Activated naive CD8-positive, alpha-beta T cell treated with anti-CD3 and anti-CD28 coated beads, Interleukin-2, amount 50 U/mL, for 16 hours (primary cell): ENCODE data around the gene GPSM1.

Experiments used
- DNase-seq: peaks from one replicate; pipeline ENCODE4 v3.0.0-alpha.2; 2020; ENCODE audit warnings: low read depth, low spot score

GPSM1 gene

GRCh38 chr9:136331556-136332481, 4.5 kb downstream of the GPSM1 start:
- no peak for DNase-seq

GRCh38 chr9:136332482-136332983, 5.2 kb downstream of the GPSM1 start:
- DNase-seq: no peak

- DNase-seq: no peak
These were observed 5.7 kb downstream of the GPSM1 start for GRCh38 chr9:136333045-136333444.

- no peak for DNase-seq
These were observed 6.1 kb downstream of the GPSM1 start for GRCh38 chr9:136333486-136333885.

DNA sequence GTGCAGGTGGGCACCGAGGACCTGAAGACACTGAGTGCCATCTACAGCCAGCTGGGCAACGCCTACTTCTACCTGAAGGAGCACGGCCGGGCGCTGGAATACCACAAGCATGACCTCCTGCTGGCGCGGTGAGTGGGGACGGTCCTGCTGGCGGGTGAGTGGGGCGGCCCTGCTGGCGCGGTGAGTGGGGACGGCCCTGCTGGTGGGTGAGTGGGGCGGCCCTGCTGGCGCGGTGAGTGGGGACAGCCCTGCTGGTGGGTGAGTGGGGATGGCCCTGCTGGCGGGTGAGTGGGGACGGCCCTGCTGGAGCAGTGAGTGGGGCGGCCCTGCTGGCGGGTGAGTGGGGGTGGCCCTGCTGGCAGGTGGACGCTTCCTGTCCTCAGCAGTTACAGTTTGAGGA, 7.2 kb downstream of the GPSM1 start:
- no peak for DNase-seq

DNA sequence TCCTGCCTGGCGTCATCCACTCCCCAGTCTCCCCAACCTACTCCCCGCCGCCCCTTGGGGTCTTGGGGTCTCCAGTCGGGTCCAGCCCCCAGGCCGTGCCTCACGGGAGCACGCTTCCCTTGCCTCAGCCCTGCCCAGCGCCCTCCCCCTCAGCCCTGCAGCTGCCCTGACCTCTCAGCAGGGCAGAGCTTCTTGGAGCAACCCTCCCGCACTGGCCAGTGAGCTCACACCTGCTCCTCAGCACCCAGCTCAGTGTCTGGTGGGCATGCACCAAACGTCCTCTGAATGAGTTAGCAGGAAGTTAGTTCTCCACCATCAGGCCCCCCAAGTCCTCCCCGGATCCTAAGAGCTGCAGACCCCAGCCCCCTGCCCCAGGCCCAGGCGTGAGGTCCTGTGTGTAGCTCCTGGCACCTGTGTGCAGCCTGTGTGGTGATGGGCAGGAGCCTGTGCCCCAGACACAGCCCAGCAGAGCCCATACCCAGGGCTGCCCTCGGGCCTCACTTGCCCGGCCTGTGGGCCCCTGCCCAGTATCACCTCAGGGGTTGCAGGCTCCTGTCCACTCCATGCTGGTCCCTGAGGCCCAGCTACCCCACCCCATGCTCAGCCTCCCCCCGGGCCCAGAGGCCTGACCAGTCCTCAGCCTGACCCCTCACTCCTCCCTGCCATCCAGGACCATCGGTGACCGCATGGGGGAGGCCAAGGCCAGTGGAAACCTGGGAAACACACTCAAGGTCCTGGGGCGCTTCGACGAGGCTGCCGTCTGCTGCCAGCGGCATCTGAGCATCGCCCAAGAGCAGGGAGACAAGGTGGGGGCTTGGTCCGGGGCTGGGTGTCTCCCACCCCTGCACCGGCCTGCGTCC, 8.2 kb downstream of the GPSM1 start:
- no peak for DNase-seq

GRCh38 chr9:136336156-136336870, 9.0 kb downstream of the GPSM1 start:
- DNase-seq: no peak

DNA sequence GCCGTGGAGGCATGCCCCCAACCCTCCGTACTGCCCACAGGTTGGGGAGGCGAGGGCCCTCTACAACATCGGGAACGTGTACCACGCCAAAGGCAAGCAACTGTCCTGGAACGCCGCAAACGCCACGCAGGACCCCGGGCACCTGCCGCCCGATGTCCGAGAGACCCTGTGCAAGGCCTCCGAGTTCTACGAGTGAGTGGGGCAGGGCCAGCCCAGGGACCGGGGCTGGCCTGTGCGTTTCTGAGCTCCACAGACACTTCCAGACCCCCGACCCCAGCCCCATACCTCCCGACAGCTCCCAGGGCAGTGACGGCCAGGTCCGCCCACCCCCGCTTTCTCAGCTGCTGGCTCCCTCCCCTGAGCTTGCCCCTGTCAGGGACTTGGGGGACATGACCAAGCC, 9.5 kb downstream of the GPSM1 start:
- no peak for DNase-seq

- DNase-seq: no peak
These were observed 10.4 kb downstream of the GPSM1 start for GRCh38 chr9:136337416-136338395.

DNA sequence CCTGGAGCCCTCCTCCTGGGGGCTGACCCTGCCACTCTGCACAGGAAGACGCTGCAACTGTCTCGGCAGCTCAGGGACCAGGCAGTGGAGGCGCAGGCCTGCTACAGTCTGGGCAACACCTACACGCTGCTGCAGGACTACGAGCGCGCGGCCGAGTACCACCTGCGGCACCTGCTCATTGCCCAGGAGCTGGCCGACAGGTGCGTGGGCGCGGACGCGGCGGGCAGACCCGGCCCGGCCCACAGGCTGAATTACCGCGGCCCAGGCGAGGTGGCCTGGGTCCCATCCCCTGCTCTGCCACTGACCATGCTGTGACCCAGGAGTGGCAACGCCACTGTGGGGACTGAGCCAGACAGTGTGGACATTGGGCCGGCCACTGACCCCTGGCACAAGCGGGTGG, 11.2 kb downstream of the GPSM1 start:
- DNase-seq: no peak

- DNase-seq: no peak
These were observed 12.0 kb downstream of the GPSM1 start for GRCh38 chr9:136339173-136339957.

GRCh38 chr9:136339958-136340310, 12.6 kb downstream of the GPSM1 start:
- no peak for DNase-seq

DNA sequence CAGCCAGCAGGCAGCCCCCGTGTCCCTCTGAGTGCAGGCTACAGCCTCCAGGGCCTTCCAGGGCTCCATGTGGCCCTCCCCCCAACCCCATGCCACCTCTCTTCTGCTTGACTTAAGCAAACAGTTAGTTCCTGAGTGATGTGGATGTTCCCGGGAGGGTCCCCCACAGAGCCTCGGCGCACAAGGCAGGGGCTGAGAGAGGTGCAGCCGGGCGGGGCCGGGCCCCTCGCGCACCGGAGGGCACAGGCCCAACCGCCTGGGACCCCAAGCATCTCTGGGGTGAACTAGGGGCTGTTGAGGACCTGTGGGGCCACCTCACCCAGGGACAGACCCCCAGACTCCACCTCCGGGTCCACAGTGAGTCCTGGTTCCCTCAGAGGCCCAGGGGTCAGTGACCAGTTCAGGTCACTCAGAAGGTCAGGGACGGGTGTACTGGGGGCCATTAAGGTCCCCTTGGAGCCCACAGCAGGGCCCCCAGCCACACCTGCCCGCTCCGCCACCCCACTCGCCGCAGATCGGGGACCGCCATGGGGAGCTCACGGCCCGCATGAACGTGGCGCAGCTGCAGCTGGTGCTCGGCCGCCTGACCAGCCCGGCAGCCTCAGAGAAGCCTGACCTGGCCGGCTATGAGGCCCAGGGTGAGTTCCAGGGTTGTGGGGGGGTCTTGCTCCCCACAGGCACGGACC, 13.2 kb downstream of the GPSM1 start:
- no peak for DNase-seq

DNA sequence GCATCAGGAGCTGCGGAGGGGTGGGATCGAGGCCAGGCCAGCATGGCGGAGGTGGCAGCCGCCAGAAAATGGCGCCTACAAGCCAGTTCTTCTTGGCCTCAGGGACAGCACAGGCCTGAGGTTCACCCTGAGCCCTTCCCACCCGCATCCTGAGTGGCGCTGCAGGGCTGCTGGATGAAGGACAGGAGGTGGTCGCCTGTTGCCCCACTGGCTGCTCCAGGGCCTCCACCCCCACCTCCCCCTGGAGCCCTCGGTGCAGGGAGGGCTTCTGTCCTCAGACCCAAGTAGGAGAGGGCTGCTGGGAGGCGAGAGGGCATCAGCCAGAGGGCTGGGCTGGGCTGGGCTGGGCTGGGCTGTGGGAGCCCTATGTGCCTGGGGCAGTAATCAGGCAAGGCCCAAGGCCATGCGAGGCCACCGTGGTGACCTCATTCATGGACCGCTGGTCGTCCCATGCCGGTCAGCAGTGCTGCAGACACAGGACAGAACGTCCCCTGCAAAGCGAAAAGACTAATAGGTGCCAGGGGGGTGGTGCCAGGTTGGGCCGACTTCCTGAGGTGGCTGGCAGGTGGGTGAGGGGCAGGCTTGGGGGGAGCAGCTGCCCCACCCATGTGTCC, 13.8 kb downstream of the GPSM1 start:
- DNase-seq: no peak

- no peak for DNase-seq
These were observed 14.4 kb downstream of the GPSM1 start for GRCh38 chr9:136341769-136342168.

DNA sequence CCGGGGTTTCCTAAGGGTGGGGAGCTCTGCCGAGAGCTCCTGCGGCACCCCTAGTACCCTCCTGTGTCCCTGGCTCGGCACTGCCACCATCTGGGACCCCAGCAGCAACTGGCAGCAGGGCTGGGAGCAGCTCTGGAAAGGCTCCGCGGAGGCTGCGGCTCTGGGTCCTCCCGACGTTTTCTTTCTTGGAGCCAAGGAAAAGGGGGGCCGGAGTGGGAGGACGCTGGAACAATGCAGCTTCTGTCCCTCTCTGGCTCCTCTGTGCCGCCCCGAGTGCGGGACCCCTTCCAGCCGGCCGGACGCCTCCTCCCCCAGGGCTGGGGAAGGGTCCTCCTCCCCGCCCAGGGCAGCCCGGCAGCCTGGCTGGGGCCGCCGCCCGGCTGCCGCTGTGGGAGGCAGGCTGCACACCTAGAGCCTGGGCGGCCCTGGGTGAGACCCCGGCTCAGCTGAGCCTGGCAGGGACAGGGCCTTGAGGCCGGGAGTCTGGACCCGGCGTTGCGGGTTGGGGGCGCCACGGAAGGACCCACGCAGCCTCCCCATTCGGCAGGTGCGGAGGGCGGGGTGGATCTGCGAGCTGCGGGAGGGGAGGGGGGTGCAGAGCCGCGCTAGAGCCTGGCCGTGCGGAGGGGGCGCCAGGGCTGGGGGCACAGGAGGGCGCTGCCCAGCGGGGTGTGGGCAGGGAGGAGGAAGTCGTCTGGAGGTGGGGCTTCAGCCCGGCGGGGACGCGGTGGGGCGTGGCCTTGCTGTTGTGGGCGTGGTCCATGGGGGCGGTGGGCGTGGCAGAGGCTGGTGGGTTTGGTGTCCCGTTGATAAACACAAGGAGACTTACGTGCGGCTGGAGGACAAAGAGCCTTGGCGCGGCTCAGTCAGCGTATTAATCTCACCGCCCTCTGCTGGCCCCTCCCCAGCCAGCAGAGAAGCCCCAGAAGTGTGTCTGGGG, 15.1 kb downstream of the GPSM1 start:
- peak; percentile 16 for DNase-seq

GRCh38 chr9:136343121-136343883, 16.0 kb downstream of the GPSM1 start:
- DNase-seq: no peak
